Measurements from ENCODE around the gene MRPS2.

DNA sequence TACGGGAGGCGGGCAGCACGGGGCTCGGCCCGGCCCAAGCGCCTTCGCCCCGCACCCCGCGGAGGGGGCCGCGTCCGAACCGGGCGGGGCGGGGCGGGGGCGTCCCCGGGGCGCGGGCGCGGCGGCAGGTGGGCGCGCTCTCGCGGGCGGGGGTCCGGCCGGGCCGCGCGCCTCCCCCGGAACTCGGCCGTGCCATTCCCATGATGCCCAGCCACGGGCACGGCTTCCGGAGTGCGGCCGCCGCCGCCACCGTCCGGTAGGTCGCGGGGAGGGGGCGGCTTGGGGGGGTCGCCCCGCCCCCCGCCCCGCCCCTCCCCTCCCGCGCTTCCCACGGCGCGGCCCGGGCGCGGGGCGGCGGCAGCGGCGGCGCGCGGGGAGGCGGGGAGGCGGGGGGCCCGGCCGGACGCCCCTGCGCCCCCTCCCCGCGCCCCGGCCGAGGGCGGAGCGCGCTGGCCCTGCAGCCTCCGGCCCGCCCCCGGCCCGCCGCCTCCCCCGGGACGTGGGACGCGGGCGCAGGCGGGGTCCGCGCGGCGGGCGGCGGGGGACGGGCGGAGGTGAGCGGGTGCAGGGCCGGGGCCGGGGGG, 20.9 kb upstream of the MRPS2 start, which contains the start of gene PPP1R26:
- no peak for TF ChIP-seq RNF2 (IDR thresholded peaks at IDR 0.05)
- TF ChIP-seq XRCC5 (IDR thresholded peaks at IDR 0.05; ENCODE audit: low read depth, low read length), result no peak
- TF ChIP-seq, protein P1, sequence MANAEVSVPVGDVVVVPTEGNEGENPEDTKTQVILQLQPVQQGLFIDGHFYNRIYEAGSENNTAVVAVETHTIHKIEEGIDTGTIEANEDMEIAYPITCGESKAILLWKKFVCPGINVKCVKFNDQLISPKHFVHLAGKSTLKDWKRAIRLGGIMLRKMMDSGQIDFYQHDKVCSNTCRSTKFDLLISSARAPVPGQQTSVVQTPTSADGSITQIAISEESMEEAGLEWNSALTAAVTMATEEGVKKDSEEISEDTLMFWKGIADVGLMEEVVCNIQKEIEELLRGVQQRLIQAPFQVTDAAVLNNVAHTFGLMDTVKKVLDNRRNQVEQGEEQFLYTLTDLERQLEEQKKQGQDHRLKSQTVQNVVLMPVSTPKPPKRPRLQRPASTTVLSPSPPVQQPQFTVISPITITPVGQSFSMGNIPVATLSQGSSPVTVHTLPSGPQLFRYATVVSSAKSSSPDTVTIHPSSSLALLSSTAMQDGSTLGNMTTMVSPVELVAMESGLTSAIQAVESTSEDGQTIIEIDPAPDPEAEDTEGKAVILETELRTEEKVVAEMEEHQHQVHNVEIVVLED (CRISPR knock-in tag; IDR thresholded peaks at IDR 0.05), result no peak
- TF ChIP-seq, protein P2, sequence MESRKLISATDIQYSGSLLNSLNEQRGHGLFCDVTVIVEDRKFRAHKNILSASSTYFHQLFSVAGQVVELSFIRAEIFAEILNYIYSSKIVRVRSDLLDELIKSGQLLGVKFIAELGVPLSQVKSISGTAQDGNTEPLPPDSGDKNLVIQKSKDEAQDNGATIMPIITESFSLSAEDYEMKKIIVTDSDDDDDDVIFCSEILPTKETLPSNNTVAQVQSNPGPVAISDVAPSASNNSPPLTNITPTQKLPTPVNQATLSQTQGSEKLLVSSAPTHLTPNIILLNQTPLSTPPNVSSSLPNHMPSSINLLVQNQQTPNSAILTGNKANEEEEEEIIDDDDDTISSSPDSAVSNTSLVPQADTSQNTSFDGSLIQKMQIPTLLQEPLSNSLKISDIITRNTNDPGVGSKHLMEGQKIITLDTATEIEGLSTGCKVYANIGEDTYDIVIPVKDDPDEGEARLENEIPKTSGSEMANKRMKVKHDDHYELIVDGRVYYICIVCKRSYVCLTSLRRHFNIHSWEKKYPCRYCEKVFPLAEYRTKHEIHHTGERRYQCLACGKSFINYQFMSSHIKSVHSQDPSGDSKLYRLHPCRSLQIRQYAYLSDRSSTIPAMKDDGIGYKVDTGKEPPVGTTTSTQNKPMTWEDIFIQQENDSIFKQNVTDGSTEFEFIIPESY (CRISPR knock-in tag; IDR thresholded peaks at IDR 0.05), result no peak
- no peak for TF ChIP-seq POLR2AphosphoS2 (IDR thresholded peaks at IDR 0.05; ENCODE audit: low read length)
- TF ChIP-seq, protein P3, sequence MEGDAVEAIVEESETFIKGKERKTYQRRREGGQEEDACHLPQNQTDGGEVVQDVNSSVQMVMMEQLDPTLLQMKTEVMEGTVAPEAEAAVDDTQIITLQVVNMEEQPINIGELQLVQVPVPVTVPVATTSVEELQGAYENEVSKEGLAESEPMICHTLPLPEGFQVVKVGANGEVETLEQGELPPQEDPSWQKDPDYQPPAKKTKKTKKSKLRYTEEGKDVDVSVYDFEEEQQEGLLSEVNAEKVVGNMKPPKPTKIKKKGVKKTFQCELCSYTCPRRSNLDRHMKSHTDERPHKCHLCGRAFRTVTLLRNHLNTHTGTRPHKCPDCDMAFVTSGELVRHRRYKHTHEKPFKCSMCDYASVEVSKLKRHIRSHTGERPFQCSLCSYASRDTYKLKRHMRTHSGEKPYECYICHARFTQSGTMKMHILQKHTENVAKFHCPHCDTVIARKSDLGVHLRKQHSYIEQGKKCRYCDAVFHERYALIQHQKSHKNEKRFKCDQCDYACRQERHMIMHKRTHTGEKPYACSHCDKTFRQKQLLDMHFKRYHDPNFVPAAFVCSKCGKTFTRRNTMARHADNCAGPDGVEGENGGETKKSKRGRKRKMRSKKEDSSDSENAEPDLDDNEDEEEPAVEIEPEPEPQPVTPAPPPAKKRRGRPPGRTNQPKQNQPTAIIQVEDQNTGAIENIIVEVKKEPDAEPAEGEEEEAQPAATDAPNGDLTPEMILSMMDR (IDR thresholded peaks at IDR 0.05 in 2 of 3, conservative IDR thresholded peaks at IDR 0.05 in 1 of 3; ENCODE audit: insufficient read depth in 2 of 3, low read depth in 1 of 3, low read length in 3 of 3), result no peak
- TF ChIP-seq, protein P4, sequence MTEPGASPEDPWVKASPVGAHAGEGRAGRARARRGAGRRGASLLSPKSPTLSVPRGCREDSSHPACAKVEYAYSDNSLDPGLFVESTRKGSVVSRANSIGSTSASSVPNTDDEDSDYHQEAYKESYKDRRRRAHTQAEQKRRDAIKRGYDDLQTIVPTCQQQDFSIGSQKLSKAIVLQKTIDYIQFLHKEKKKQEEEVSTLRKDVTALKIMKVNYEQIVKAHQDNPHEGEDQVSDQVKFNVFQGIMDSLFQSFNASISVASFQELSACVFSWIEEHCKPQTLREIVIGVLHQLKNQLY (CRISPR knock-in tag; conservative IDR thresholded peaks at IDR 0.05), result no peak
- TF ChIP-seq BRF1 (IDR thresholded peaks at IDR 0.05; ENCODE audit: borderline replicate concordance, extremely low read depth, insufficient read length), result no peak
- no peak for TF ChIP-seq FOS (IDR thresholded peaks at IDR 0.05; ENCODE audit: extremely low read depth, insufficient read length)
- peak; percentile 86; the same call in 1 of the 2 replicates for TF ChIP-seq ZBTB7A (IDR thresholded peaks at IDR 0.05; ENCODE audit: borderline replicate concordance, control insufficient read depth, low read depth, low read length)
